HepG2 (cell line): Measurements from ENCODE around the gene EHD4. TPM values are rescaled to one million over a fixed set of nuclear protein-coding genes. Genes with fewer than 3 reads are reported as not detected.

ENCODE experiments used
- ATAC-seq: fragments of 200-7000 bp; cut with Tn5 transposase; 3 replicates; pipeline ENCODE4 v1.9.1; 2020; ENCODE audit warnings: mild to moderate bottlenecking, moderate library complexity
- BruUV-seq: library from RNA; stranded (reverse); fragments of 400-500 nt; replicated peaks from 2 replicates; lab custom pipeline; 2021; lab: Mats Ljungman, UMichigan
- CTCF ChIA-PET: fragments of 300-600 bp; formaldehyde crosslinking; extraction: SDS; loops from one replicate; lab custom pipeline; 2021; ENCODE audit warnings: low total read pairs, inconsistent platforms, low intra/inter-chr PET ratio; lab: Yijun Ruan, JAX
- POLR2A ChIA-PET: fragments of 350-600 bp; sonication (Branson Sonifier 250); formaldehyde crosslinking; loops from one replicate; lab custom pipeline; 2020; ENCODE audit warnings: antibody characterized with exemption, inconsistent platforms; lab: Yijun Ruan, JAX
- DNase-seq: peaks from one replicate; pipeline ENCODE4 v3.0.0-alpha.2; 2015; ENCODE audit warnings: low spot score
- FAIRE-seq: peaks from 3 replicates; lab custom pipeline; 2011; peaks lifted over from hg19 to GRCh38; lab: Jason Lieb, UNC
- H2AFZ ChIP-seq: one replicate; pipeline ENCODE4 v1.6.1; 2011; ENCODE audit warnings: low read length, inconsistent platforms
- H3K27ac ChIP-seq: fragments of 300-600 bp; 3 replicates; pipeline ENCODE4 v1.8.0; 2011; ENCODE audit warnings: mixed run types, mild to moderate bottlenecking, mixed read lengths, low read length, inconsistent platforms; ENCODE audit not compliant: insufficient read depth; ENCODE audit errors: extremely low read length
- H3K27me3 ChIP-seq, 2 experiments: fragments of 200-600 bp in 1 of 2; 2 replicates in 1 of 2; 3 replicates in 1 of 2; pipeline versions ENCODE4 v1.6.0 to v1.8.0; 2011; ENCODE audit warnings: low read length in 2 of 2, mild to moderate bottlenecking in 2 of 2, moderate library complexity in 2 of 2, inconsistent platforms in 1 of 2; ENCODE audit not compliant: insufficient read depth in 2 of 2, control insufficient read depth in 1 of 2
- H3K36me3 ChIP-seq, 2 experiments: fragments of 200-600 bp in 1 of 2; replicated peaks in 1 of 2; 2 replicates in 1 of 2; 3 replicates in 1 of 2; pipeline versions ENCODE4 v1.5.1 to v1.8.0; 2011; ENCODE audit warnings: low read length in 2 of 2, inconsistent platforms in 1 of 2; ENCODE audit not compliant: insufficient read depth in 2 of 2, control insufficient read depth in 1 of 2
- H3K4me1 ChIP-seq: 2 replicates; pipeline ENCODE4 v1.5.1; 2012; ENCODE audit warnings: low read length, inconsistent platforms; ENCODE audit not compliant: insufficient read depth
- H3K4me2 ChIP-seq: 2 replicates; pipeline ENCODE4 v1.6.0; 2011; ENCODE audit warnings: low read depth, low read length, inconsistent platforms
- H3K4me3 ChIP-seq, 3 experiments: fragments of 200-600 bp in 1 of 3; sonication (generic), shearing (Covaris generic) in 1 of 3; replicated peaks in 1 of 3; 2 replicates each; pipeline ENCODE4 v1.5.1; 2011 to 2016; ENCODE audit warnings: low read length in 3 of 3, inconsistent platforms in 2 of 3, low read depth in 2 of 3, mild to moderate bottlenecking in 2 of 3, control low read depth in 1 of 3, mixed read lengths in 1 of 3; ENCODE audit not compliant: insufficient read depth in 1 of 3
- H3K79me2 ChIP-seq: one replicate; pipeline ENCODE4 v1.6.1; 2011; ENCODE audit warnings: low read length, inconsistent platforms; ENCODE audit not compliant: insufficient read depth
- H3K9ac ChIP-seq: 2 replicates; pipeline ENCODE4 v1.6.0; 2011; ENCODE audit warnings: mild to moderate bottlenecking, low read depth, low read length, inconsistent platforms; ENCODE audit not compliant: insufficient read depth
- H3K9me3 ChIP-seq: 2 replicates; pipeline ENCODE4 v1.5.1; 2012; ENCODE audit warnings: mild to moderate bottlenecking, low read length
- H4K20me1 ChIP-seq: 2 replicates; pipeline ENCODE4 v1.6.0; 2011; ENCODE audit warnings: inconsistent platforms, mild to moderate bottlenecking, low read length, moderate library complexity; ENCODE audit not compliant: insufficient read depth
- ATF7-NPFF ChIP-seq: sonication (generic); formaldehyde crosslinking; IDR thresholded peaks from 2 replicates; pipeline ENCODE4 v1.8.1; 2023; ENCODE audit warnings: mild to moderate bottlenecking, low read depth, missing genetic modification reagents, moderate library complexity
- CTCF ChIP-seq: sonication (generic); formaldehyde crosslinking; IDR thresholded peaks from 2 replicates; pipeline ENCODE4 v1.5.0; 2020; ENCODE audit warnings: mild to moderate bottlenecking, missing genetic modification reagents, moderate library complexity
- MLLT10 ChIP-seq: sonication (generic); formaldehyde crosslinking; IDR thresholded peaks from 2 replicates; pipeline ENCODE4 v1.4.0; 2020; ENCODE audit warnings: missing genetic modification reagents
- NFIB ChIP-seq: sonication (generic); formaldehyde crosslinking; IDR thresholded peaks from 2 replicates; pipeline ENCODE4 v1.9.0; 2021; ENCODE audit warnings: missing genetic modification reagents, mild to moderate bottlenecking, borderline replicate concordance
- PRDM4 ChIP-seq: sonication (generic); formaldehyde crosslinking; IDR thresholded peaks from 2 replicates; pipeline ENCODE4 v1.9.0; 2021; ENCODE audit warnings: missing genetic modification reagents, borderline replicate concordance
- ZNF124 ChIP-seq: sonication (generic); formaldehyde crosslinking; IDR thresholded peaks from 2 replicates; pipeline ENCODE4 v1.4.0; 2020; ENCODE audit warnings: missing genetic modification reagents
- ZNF17 ChIP-seq: sonication (generic); formaldehyde crosslinking; IDR thresholded peaks from 2 replicates; pipeline ENCODE4 v1.5.0; 2020; ENCODE audit warnings: mild to moderate bottlenecking, missing genetic modification reagents
- ZNF274 ChIP-seq: sonication (generic); formaldehyde crosslinking; IDR thresholded peaks from 2 replicates; pipeline ENCODE4 v1.5.1; 2020; ENCODE audit warnings: mild to moderate bottlenecking, missing genetic modification reagents
- WGBS: methylation state at CpG from one replicate; pipeline ENCODE4 v1.1.6; 2017; ENCODE audit warnings: low lambda C conversion rate; 5-methylcytosine and 5-hydroxymethylcytosine counted together
- in situ Hi-C: cut with HindIII; loops from 2 replicates; pipeline ENCODE4 v1.10.0; 2017; ENCODE audit warnings: low pct_unique_long_range_greater_than_20kb; ENCODE audit not compliant: extremely low pct_ligation_motif_present
- intact Hi-C: fragments of 100-400 bp; cut with micrococcal nuclease; formaldehyde crosslinking; loops from one replicate; pipeline ENCODE4 v1.10.0; 2022; ENCODE audit not compliant: unreplicated experiment
- polyA plus RNA-seq, 8 experiments: library from polyadenylated mRNA; depleted of rRNA in 3 of 8; stranded (reverse) in 7 of 8; unstranded in 1 of 8; fragments of >200 nt; fragmentation: Illumina TruSeq in 4 of 8; extraction: Trizol in 4 of 8; gene quantifications; 2 replicates each; pipeline versions ENCODE4 v1.2.1 to v1.2.3, GENCODE V29; 2011 to 2016; ENCODE audit warnings: low read depth in 4 of 8, missing spikeins in 1 of 8, mixed read lengths in 1 of 8; ENCODE audit not compliant: insufficient read depth in 1 of 8
- total RNA-seq, 5 experiments: library from RNA; depleted of rRNA; stranded (reverse); fragments of >200 nt; fragmentation: Illumina TruSeq; extraction: Trizol; gene quantifications; 2 replicates each; pipeline ENCODE4 v1.2.3, GENCODE V29; 2016; ENCODE audit warnings: low read depth in 1 of 5

EHD4 gene
- total and polyA plus RNA-seq, 2 of the 13 experiments (the other 11 are each of a cell fraction or from before 2014, with no cell fraction given): 3.1 to 4.8 TPM

- intact Hi-C loops: no loop called here
- POLR2A ChIA-PET: no interaction called here
- in situ Hi-C loops: no loop called here
- ATAC-seq: no peak
- CTCF ChIA-PET: no interaction called here
- no peaks in the 10 kb centered on the region for H3K36me3 ChIP-seq
- 33% methylated on average over 7 of the region's 7 CpGs for WGBS
- no TSS peak for BruUV-seq
- H4K20me1 ChIP-seq: no peaks in the 10 kb centered on the region
- DNase-seq: no peak
- H3K4me2 ChIP-seq: no peak overlapping the region
- H3K27me3 ChIP-seq: peaks cover 4 to 7% of the 10 kb centered on the region in 2 experiments; a peak in 2 of 5 replicates
- no peak overlapping the region for H3K4me3 ChIP-seq
- TF ChIP-seq MLLT10 (no peak), NFIB (CRISPR knock-in tag) (no peak), ZNF124 (no peak), CTCF (no peak), ATF7-NPFF (CRISPR knock-in tag) (no peak), PRDM4 (CRISPR knock-in tag) (no peak), ZNF274 (CRISPR knock-in tag) (no peak), ZNF17 (CRISPR knock-in tag) (no peak)
- no peak overlapping the region for H2AFZ ChIP-seq
- H3K79me2 ChIP-seq: no peaks in the 10 kb centered on the region
- no peak for FAIRE-seq
- H3K9ac ChIP-seq: no peak overlapping the region
- H3K27ac ChIP-seq: no peak overlapping the region
- peaks cover 9% of the 10 kb centered on the region for H3K4me1 ChIP-seq
- H3K9me3 ChIP-seq: no peaks in the 10 kb centered on the region
These were observed 38.7 kb upstream of the EHD4 start for GRCh38 chr15:42011074-42011473.
